ENCODE results near the gene SUGP2. TPM values are rescaled to one million over a fixed set of nuclear protein-coding genes. Genes with fewer than 3 reads are reported as not detected.

Gene SUGP2
- total RNA-seq, 1 donor from 2014 or later, result 71.9 TPM

- intact Hi-C loops (cut with micrococcal nuclease), result no loop called here
- ATAC-seq (no peak), DNase-seq (no peak)
Observed at GRCh38 chr19:18942692-18943091, 90.6 kb downstream of the SUGP2 start.

- intact Hi-C loops (cut with micrococcal nuclease), result no loop called here
- DNase-seq, result no peak
- ATAC-seq, result no peak
Observed at GRCh38 chr19:18941628-18942354, 91.5 kb downstream of the SUGP2 start.

Other genes starting within 250 kb of the SUGP2 start
- gene COMP, start 242.2 kb downstream of the SUGP2 start, total RNA-seq, result not detected
- gene UPF1, start 201.6 kb downstream of the SUGP2 start, total RNA-seq, result 37.3 TPM
- gene CERS1, start 137.4 kb downstream of the SUGP2 start, total RNA-seq, result 0.42 TPM
- 140 TPM for gene COPE, start 114.1 kb downstream of the SUGP2 start, total RNA-seq
- gene DDX49, start 113.8 kb downstream of the SUGP2 start, total RNA-seq, result 22.2 TPM
- 10.4 TPM for gene HOMER3, start 92.3 kb downstream of the SUGP2 start, total RNA-seq
- 12.2 TPM for gene ARMC6, start 86 bp upstream of the SUGP2 start, total RNA-seq
- gene SLC25A42, start 30.5 kb upstream of the SUGP2 start, total RNA-seq, result 29.5 TPM
- gene TMEM161A, start 105.0 kb upstream of the SUGP2 start, total RNA-seq, result 24.7 TPM
- not detected for gene MEF2B, start 136.7 kb upstream of the SUGP2 start, total RNA-seq
- 16.4 TPM for gene BORCS8, start 158.6 kb upstream of the SUGP2 start, total RNA-seq
- gene RFXANK, start 158.7 kb upstream of the SUGP2 start, total RNA-seq, result 38.4 TPM
- gene NR2C2AP, start 169.9 kb upstream of the SUGP2 start, total RNA-seq, result 5.5 TPM
- not detected for gene NCAN, start 178.4 kb upstream of the SUGP2 start, total RNA-seq
- gene TM6SF2, start 239.8 kb upstream of the SUGP2 start, total RNA-seq, result 0.30 TPM

Measured in left ventricle myocardium superior (tissue), 1 donor.